ENCODE data around the gene TPX2.

TPX2 gene

GRCh38 chr20:31738729-31739549 lies at the start of gene TPX2:
TSS of gene TPX2 (plus strand) at chr20:31739290. CDS start at chr20:31757477, 18,187 bp downstream.
- peak; percentile 89 for DNase-seq

- no peak for DNase-seq
Observed at GRCh38 chr20:31690124-31690666, 48.9 kb upstream of the TPX2 start.

- DNase-seq, result no peak
Observed at GRCh38 chr20:31691646-31692275, 47.3 kb upstream of the TPX2 start.

- no peak for DNase-seq
Observed at GRCh38 chr20:31693402-31693801, 45.7 kb upstream of the TPX2 start.

- no peak for DNase-seq
Observed at GRCh38 chr20:31693987-31694661, 45.0 kb upstream of the TPX2 start.

- no peak for DNase-seq
Observed at GRCh38 chr20:31694842-31695593, 44.1 kb upstream of the TPX2 start.

- no peak for DNase-seq
Observed at GRCh38 chr20:31695849-31696804, 43.0 kb upstream of the TPX2 start.

GRCh38 chr20:31698243-31698802 lies 40.8 kb upstream of the TPX2 start:
- no peak for DNase-seq

- DNase-seq, result no peak
Observed at GRCh38 chr20:31698803-31699718, 40.0 kb upstream of the TPX2 start.

GRCh38 chr20:31699801-31700728 lies 39.0 kb upstream of the TPX2 start:
- DNase-seq, result no peak

GRCh38 chr20:31700747-31701146 lies 38.3 kb upstream of the TPX2 start:
- DNase-seq, result no peak

GRCh38 chr20:31701591-31701990 lies 37.5 kb upstream of the TPX2 start:
- no peak for DNase-seq

GRCh38 chr20:31704225-31705119 lies 34.6 kb upstream of the TPX2 start:
- DNase-seq, result no peak

GRCh38 chr20:31705191-31705590 lies 33.9 kb upstream of the TPX2 start:
- DNase-seq, result no peak

GRCh38 chr20:31705598-31706597 lies 33.2 kb upstream of the TPX2 start:
- DNase-seq, result no peak

- no peak for DNase-seq
Observed at GRCh38 chr20:31706607-31707257, 32.4 kb upstream of the TPX2 start.

Measured in stimulated activated CD8-positive, alpha-beta memory T cell treated with anti-CD3 and anti-CD28 coated beads, Interleukin-4, amount 100 ng/mL, for 48 hours (primary cell).